GM21723 (cell line): ENCODE results near the gene SMC1A.
"Not testable (repeated sequence)": the region's sequence is repeated elsewhere in the genome, so short reads cannot be mapped to it uniquely, and the experiment has no call there.

Source experiments
- ATAC-seq: cut with Tn5 transposase; IDR thresholded peaks from one replicate; pipeline ENCODE4 v1.9.1; 2021; ENCODE audit warnings: mild to moderate bottlenecking, moderate library complexity; ENCODE audit not compliant: unreplicated experiment

SMC1A gene

DNA sequence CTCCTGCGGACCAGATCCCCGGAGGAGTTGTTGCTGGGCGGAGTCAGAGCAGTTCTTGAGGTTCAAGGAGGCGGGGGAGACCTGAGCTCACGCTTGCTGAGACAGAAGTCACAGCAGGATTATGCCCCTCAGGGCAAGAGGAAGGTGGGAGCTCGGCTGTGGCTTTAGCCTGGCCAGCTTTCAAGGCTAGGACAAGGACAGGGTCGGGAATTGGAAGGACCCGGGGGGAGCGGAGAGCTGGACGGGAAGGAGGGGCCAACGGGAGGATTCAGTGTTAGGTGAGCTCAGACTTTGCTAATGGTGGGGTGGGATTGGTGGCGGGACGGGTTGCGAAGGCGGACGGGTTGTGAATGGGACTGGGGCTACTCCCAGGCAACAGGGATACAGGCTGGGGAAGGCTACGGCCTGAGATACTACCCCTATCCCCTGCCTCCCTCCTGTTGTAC, 430 bp upstream of the SMC1A start, which contains the start of gene RIBC1:
Gene RIBC1 (plus strand): TSS at position 13 of the 446 bp plus-strand sequence. CDS start 3,404 bp downstream, outside the sequence.
- no peak for ATAC-seq

DNA sequence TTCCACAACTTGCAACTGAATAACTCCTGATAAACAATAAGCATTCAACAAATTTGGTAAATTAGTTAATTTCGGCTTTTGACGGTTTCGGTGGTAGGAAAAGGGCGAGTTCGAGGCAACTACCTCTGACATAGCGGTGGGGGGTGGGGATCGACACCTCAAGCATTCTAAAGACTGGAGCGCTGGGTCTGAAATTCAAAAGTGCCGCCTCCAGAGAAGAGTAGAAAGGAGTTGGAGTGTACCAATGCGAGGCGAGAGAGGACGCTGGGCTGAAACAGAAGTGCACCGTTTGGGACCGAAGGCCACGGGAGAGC, 725 bp downstream of the SMC1A start:
- peak; percentile 24 for ATAC-seq

DNA sequence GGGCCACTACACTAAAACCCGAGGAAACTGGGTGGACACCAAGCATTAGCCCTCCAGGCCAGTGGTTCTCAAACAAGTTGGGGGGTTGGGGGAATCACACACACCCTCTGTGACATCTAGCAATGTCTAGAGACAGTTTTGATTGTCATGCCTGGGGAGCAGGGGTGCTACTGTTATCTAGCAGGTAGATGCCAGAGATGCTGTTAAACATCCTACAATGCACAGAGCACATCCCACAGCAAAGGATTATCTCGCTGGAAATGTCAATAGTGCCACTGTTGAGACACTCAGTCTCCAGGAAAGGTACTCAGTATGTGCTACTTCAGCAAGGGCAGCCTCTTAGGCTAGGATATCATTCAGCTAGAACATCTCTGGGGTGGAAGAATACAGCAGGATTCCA, 1.3 kb downstream of the SMC1A start:
- no peak for ATAC-seq

DNA sequence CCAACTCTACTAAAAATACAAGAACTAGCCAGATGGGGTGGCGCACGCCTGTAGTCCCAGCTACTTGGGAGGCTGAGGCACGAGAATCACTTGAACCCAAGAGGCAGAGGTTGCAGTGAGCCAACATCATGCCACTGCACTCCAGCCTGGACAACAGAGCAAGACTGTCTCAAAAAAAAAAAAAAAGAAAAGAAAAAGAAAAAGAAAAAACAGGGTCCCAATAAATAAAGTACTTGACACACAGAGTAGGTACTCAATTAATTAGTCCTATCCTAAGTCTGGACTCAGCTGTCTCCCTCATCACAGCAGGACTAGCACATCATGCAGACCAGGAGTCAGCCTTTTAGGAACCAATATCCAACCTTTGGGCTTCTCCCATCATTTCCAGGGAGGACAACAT, 2.1 kb downstream of the SMC1A start:
- not testable (repeated sequence) for ATAC-seq

DNA sequence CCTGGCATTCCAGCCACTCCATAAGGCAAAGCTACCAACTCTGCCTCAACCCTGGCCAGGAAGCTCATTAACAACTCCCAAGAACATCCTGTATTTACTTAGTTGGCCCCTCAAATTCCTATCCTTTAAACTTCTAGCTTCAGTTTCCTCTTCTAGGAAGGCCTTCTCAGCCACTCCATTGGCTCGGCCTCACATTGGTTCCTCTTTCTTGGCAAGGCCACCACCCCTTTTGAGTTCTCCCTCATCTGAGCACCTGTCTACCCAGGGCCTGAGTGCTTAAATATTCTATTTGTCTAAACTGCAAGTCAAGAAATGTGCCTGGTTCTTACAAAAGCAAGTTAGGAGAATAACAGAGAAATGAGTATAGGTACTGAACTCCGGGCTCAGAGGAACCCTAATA, 10.0 kb downstream of the SMC1A start:
- ATAC-seq = no peak

DNA sequence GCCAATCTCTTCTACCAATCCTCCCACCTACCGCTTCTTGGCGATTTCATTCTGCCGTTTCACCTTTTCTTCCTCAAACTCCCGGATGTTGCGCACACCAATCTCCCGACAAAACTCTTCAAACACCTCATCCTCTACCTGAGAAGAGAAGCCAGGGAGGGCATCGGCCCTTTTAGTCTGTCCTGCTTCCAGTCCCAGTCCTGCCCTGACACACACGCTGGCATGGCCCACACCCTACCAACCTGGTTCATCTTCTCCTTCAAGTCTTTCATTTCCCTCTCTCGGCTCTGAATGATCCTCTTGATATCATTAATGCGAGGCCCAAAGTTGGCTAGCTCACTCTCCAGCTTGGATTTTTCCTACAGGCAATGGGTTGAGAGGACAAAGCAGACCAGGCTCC, 18.9 kb downstream of the SMC1A start:
- no peak for ATAC-seq

DNA sequence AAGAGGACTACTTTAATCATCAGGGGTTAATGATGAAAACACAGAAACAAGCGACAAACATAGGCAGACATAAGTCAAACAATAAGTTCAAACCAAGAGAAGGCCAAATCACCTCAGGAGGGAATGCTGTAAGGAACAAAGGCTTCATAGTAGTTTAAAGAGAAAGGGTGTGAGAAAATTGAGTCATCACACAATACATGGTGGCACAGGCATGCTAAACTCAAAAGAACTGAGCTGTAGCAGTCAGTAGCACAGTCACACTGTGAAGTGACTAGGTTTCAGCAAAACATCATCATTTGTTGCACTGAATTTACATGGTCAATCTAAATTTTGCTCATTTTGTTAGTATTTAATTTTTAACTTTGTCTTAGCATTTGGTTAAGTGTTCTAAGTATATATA, 24.2 kb downstream of the SMC1A start:
- ATAC-seq = no peak

DNA sequence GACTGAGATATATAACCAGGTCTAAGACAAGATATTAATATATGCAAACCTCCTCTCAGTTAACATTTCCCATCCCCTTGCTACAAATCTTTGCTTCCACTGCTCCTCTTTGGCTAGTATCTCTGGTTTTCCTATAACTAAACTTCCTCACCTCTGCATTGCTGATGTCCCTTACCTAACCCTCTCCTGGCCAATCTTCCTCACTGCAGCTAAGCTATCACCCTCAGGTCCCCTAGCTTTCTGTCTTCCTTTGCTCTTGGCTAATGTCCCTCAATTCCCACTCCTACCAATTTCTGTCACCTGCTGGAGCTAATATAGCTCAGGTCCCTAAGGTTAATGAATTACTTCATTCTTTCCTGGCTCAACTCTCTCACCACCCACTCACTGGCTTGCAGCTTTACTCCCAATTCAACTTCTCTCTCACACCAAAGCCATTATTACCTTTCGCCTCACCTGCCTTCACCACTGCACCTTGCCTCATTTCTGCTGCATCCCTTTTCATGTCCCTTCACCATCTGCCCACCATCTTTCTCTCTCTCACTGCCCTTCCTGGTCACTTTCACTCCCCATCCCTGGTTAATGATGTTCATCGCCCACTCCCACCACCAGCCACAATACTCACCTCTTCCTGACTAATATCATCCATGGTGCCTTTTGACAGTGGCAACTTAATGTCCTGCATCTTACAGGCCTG, 26.7 kb downstream of the SMC1A start:
- ATAC-seq = no peak

DNA sequence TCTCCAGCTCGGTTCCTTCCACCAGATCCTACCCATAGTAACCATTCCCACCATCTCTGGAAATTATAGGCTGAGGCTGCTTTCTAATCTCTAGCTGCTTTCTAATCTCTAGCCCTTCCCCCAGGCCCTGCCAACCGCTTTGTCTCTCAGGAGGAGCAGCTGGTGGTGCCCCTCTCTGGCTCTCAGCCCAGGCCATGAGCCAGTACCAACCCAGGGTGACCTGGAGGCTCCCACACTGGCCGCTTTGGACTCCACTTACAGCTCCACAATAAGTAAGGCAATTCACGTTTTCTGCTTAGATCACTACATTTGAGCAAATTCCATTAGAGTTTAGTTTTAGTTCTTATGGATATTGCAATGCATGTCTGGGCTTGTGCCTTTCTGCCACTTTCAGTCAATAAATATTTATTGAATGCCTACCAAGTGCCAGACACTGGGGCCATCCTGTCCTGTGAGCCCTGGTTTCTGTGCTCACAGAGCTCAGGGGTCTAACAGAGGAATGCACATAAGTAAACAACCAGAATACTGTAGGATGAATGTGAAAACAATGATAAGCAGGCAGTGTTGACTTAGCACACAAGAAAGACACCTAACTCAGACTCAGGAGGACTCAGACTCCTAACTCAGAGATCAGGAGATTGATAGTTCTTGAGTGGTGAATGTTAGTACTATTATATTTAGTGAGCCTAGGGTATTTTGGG, 38.9 kb downstream of the SMC1A start:
- ATAC-seq = no peak

DNA sequence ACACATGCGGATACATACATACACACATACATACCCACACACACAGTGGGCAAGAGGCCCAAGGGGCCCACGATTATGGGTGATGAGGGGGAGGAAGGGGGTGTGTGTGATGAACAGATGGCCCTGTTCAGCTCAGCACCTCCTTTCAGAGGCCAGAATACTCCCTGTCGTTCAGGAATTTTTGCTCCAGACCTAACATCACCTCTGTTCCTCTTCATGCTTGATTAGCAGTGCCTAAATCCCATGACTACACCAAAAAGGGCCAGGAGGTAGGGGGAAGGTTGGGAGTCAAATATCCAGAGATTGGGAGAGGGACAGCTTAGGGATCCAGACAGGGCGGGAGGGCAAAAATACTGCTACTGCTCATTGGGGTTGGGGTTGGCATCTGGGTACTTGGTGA, 42.7 kb downstream of the SMC1A start:
- no peak for ATAC-seq

DNA sequence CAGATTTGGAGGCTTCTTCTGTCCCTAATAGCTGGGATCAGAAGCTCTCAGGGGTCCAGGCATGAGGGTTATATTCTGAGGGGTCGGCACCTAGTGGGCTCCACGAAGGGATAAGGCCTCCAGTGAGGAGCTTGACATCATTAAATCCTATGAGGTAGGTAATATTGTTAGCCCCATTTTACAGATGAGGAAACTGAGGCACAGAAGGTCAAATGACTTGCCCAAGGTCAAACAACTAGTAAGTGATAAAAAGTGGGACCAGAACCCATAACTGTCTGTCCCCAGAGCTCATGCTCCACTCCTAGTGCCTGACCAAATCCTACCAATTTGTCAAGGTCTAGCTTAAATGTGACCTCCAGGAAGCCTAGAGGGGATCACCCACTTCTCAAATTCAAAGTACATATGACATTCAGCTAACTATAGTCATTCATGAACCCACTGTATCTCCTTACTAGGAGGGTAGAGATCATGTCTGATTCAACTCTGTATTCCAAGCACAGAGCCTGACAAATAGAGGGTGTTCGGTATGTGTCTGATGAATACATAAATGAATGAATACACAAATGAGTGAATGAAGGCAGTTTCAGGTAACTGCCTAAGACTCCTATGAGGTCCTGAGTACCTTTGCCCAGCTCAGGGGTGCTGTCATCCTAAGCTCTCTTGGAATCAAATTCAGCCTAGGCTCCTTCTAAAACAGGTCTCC, 43.3 kb downstream of the SMC1A start:
- no peak for ATAC-seq

DNA sequence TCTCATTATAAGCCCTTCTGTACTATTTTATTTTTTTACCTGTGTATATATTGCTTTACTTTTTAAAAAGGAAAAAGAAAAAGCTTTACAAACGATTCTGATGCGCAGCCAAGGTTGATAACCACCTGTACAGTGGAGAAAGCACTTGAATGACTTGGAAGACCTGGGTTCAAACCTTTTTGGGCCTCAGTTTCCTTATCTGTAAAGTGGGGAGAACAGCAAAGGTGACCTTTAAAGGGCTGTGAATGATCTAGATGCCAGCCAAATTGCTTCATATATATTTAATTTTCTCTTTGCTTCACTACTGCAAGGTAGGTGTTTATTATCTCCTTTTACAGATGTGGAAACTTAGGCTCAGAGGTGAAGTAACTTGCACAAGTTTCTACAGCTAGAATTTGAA, 45.0 kb downstream of the SMC1A start:
- ATAC-seq = no peak

DNA sequence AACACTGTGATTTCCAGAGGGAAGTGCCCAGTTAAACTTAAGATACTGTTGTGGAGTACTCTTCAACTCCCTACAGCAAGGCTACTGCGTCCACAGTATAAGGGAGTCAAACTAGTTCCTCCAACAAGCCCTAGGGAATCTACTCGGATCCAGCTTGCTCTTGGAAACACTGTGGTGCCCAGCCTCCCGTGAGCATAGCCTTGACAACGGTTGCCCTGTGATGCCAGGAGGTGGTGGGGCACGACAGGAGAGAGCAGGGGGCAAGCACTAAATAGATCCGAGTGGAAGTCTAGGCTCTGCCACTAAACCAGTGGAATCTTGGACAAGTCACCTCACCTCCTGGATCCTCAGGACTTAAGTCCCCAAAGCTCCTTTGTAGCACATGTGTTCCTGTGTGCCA, 45.6 kb downstream of the SMC1A start:
- no peak for ATAC-seq

DNA sequence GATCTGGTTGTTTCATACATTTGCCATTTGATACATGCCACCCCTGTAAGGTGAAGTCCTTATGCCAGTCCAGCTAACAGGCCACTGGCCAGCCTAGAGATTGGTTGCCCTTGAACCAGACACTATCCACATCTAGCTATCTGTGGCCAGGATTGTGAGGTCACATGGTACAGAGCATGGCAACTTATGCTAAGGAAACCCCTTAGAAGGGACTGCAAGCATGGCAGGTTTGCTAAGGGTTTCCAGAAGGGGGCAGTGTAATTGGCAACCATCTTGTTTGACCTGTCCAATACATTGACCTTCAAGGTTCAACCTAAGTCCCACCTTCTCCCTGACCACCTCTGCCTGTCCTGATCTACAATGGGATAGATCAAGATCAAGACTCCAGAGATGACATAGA, 47.5 kb downstream of the SMC1A start:
- ATAC-seq = no peak

DNA sequence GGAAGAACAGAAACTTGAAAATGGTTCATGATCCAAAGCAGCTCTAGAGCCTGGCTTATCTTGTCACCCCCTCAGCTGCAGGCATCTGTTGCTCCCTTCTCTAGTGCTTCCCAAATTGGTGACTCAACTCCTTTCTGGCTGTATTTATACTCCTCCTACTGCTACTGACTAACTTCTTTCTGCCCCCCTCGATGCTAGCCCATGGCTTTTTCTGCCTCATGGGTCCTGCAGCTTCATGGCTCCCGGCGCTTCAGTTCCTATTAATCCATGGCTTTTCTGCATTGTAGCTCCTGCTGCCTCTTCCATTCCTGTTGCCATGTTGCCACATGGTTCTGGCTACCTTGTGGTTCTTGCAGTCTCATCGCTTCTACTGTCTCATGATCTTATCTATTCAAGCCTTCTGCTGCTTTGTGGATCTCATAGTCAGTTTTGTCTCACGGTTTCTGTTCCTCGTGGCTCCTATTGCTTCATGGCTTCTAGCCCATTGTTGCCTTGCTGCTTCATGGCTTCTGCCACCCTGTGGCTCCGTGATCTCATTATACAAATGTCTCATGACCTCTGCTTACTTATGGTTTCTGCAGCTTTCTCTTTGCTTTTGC, 48.1 kb downstream of the SMC1A start:
- ATAC-seq = no peak

DNA sequence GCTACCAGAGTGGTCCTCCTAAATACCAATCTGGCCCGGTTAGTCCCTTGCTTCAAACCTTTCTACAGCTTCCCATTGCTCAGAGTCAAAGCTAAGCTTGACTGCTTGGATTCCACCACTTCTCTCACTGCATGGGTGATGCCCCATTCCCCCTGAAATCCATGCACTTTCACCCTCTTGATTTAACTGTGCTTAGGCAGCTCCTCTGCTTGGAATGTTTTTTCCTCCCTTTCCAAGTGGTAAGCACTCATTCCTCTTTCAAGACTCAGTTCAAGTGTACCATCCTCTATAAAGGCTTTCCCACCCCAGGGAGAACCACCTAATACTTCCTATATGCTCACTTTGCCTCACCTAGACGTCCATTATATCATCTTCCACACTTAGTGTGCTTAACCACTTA, 49.1 kb downstream of the SMC1A start:
- ATAC-seq = no peak

DNA sequence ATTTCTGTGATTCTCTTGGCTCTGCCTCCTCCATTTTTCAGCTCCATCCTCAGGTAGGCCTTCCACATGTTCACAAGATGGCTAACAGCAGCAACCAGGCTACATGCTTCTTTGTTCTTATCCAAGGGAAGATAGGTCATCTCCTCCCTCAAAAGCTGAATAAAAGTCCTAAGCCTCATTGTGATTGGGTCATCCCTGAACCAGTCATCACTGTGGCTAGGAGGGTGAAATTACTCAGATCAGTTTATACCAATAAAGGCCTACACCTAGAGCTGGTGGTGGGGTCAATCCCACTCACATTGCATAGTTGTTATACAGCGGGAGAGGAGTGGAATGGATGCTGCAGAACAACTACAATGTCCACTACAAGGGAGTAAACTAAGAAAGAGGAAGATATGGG, 56.0 kb downstream of the SMC1A start:
- not testable (repeated sequence) for ATAC-seq

DNA sequence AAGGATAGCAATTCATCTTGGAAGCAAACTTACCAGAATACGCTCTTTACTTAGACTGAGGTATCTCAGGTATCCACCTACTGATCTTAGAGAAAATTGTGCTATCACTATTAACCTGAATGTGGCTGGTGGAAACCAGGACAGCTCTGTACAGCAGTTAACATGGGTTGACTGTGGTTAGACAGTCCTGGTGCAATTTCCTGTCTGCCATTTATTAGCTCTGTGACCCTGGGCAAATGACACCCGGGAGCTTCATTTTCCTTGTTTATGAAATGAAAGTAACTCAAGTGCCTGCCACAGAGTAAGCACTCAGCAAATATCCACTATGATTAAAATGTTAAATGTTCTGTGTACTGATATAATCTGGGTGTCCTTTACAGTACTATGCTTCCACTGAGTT, 60.0 kb downstream of the SMC1A start:
- ATAC-seq = no peak

DNA sequence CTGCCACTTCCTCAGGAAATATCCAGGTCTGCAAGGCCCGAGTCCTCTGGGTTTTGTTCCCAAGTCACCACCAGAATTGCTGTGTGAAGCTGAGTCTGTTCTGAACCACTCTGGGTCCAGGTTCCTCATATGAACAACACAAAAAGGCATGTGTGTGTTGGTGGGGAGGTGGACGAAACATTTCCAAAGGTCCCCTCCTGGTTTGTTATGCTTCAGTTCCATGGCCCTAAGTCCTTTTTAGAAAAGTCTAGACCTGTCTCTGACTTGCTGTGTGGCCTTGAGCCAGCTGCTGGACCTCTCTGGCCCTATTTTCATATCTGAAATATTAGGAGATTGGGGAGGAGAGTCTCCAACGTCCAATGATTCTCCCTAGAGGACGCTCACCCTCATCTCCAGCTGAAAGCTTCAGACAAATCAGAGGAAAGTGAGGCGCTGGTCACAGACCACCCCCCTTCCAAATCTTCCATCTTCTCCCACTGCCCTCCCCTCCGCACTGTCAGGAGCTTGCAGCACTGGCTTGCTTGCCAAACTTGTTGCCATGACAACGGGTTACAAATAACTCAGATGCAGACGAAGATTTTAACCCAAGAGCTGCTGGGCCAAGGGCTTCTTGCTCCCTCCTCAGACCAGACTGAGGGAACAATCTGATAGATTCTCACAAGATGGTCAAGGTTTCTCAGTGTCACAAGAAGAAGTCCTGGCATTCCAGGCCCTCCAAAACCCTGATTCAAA, 64.5 kb downstream of the SMC1A start:
- ATAC-seq = no peak

DNA sequence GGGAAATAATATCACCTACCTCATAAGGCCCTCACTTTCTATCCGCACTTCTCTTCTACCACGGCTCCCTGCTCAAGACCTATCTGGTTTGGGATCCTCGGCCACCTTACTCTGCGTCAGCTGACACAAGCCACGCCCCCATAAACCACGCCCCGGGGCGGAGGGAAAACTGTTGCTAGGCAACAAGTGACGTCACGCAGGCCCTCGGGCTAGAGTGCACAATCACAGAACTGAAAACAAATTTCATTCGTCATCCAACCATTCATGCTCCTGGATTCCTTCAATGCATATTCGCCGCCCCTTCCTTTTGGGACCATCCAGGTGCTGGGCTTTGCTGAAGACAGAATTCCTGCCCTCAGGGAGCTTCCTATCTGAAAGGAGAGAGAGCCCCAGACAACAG, 66.3 kb downstream of the SMC1A start:
- no peak for ATAC-seq

DNA sequence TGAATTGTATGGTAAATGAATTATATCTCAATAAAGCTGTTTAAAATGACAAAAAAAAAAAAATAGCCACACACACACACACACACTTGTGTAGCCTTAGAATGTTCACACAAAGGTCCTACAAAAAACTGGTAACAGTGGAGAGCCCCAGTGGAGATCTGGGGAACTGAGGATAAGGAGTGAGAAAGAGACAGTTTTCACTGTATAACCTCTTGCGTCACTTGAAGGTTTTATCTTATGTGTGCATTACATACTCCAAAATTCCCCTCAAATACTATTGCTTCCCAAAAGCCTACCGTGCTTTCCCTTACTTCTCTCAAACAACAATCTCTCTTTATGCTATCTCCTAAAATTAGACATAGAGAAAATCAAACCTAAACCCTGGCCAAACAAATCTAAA, 67.8 kb downstream of the SMC1A start:
- no peak for ATAC-seq
